K562 (cell line): ENCODE data around the gene MRPS10. TPM values are rescaled to one million over a fixed set of nuclear protein-coding genes. Genes with fewer than 3 reads are reported as not detected.

Experiments used
- DIDO1 ChIP-seq: fragments of 450-650 bp; IDR thresholded peaks from 2 replicates; pipeline ENCODE4 v1.6.1; 2016; ENCODE audit warnings: low read depth, missing biosample characterization, missing genetic modification characterization
- IRF9 ChIP-seq: fragments of 450-650 bp; IDR thresholded peaks from 2 replicates; pipeline ENCODE4 v1.6.1; 2016; ENCODE audit warnings: missing biosample characterization, missing genetic modification characterization
- KHSRP ChIP-seq: fragments of 450-650 bp; IDR thresholded peaks from 2 replicates; pipeline ENCODE4 v1.6.1; 2017
- NKRF ChIP-seq: fragments of 450-650 bp; IDR thresholded peaks from 2 replicates; pipeline ENCODE4 v1.6.1; 2016; ENCODE audit warnings: borderline replicate concordance
- PML ChIP-seq: IDR thresholded peaks from 2 replicates; pipeline ENCODE4 v1.6.1; 2012; ENCODE audit warnings: low read length, inconsistent platforms
- PYGO2 ChIP-seq: fragments of 450-650 bp; IDR thresholded peaks from 2 replicates; pipeline ENCODE4 v1.6.1; 2016; ENCODE audit warnings: mild to moderate bottlenecking, missing genetic modification characterization, moderate library complexity, missing compliant biosample characterization
- RAD21 ChIP-seq, 2 experiments: fragments of 250-450 bp in 1 of 2; fragments of 450-650 bp in 1 of 2; sonication (Bioruptor Pico) in 1 of 2; formaldehyde crosslinking in 1 of 2; IDR thresholded peaks in 1 of 2; conservative IDR thresholded peaks in 1 of 2; 2 replicates each; pipeline versions ENCODE4 v1.4.0 to v1.8.0; 2020 to 2022; ENCODE audit warnings: mild to moderate bottlenecking in 2 of 2, moderate library complexity in 1 of 2
- STAT6 ChIP-seq: sonication (generic); formaldehyde crosslinking; IDR thresholded peaks from 2 replicates; pipeline ENCODE4 v1.8.1; 2023; ENCODE audit warnings: mild to moderate bottlenecking, missing genetic modification reagents
- ZBTB40 ChIP-seq, 2 experiments: fragments of 450-650 bp in 1 of 2; sonication (generic) in 1 of 2; formaldehyde crosslinking in 1 of 2; IDR thresholded peaks; 2 replicates each; pipeline versions ENCODE4 v1.7.1 to v1.9.0; 2016 to 2022; ENCODE audit warnings: inconsistent platforms in 1 of 2, mild to moderate bottlenecking in 1 of 2, missing genetic modification reagents in 1 of 2
- ZNF124 ChIP-seq: sonication (generic); formaldehyde crosslinking; IDR thresholded peaks from 2 replicates; pipeline ENCODE4 v1.8.1; 2022; ENCODE audit warnings: missing genetic modification reagents
- polyA plus RNA-seq, 8 experiments: library from polyadenylated mRNA; depleted of rRNA in 4 of 8; stranded (reverse) in 5 of 8; unstranded in 3 of 8; fragments of >200 nt; fragmentation: Nextera tagmentation in 2 of 8; fragmentation: Illumina TruSeq in 1 of 8; extraction: Ambion mirVana in 2 of 8; extraction: Trizol in 1 of 8; gene quantifications; 2 replicates each; pipeline versions ENCODE4 v1.2.1 to v1.2.3, GENCODE V29; 2011 to 2014; ENCODE audit warnings: inconsistent platforms in 1 of 8, missing spikeins in 1 of 8
- total RNA-seq, 7 experiments: library from RNA; depleted of rRNA in 6 of 7; stranded (reverse); fragments of >200 nt in 6 of 7; fragmentation: Illumina TruSeq in 2 of 7; extraction: Trizol in 2 of 7; gene quantifications; 2 replicates each; pipeline versions ENCODE4 v1.2.1 to v1.2.3, GENCODE V29; 2011 to 2021; ENCODE audit warnings: low replicate concordance in 1 of 7
- TF ChIP-seq, protein P1 (sequence below), 2 experiments: fragments of 450-650 bp in 1 of 2; sonication (generic) in 1 of 2; formaldehyde crosslinking; conservative IDR thresholded peaks; 2 replicates each; pipeline versions ENCODE4 v1.4.0 to v1.8.1; 2020 to 2022; ENCODE audit warnings: mild to moderate bottlenecking in 1 of 2, missing genetic modification reagents in 1 of 2

Gene MRPS10
- total and polyA plus RNA-seq, 9 of the 15 experiments (the other 6 are each of a cell fraction or from before 2014, with no cell fraction given): 48.6 to 166 (median 93.7) TPM

DNA sequence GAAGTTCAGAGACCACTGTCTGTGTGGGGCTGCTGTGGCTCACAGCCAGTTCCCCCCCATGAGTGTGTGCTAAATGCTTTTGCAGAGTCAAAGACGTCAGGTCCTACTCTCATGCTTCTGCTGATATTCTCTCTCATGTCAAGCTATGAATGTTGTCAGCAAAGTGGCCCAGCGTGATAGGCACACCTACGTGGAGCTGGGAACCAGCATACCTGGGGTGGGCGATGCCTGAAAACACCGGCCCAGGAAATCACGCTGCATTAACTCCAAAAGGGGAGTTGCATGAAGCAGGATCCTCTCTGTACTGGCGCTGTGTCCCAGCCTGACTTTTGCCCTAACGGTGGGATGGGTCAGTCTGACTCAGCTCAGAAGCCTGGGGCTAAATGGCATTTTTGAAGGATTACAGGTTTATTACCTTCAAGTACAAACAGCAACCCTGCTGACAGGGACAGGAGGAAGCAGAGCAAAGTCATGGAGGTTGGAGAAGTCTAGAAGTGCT is 9.0 kb upstream of the MRPS10 start (continued):
- TF ChIP-seq NKRF (no peak), KHSRP (no peak), ZNF124 (CRISPR knock-in tag) (no peak), PML (no peak), STAT6 (CRISPR knock-in tag) (no peak), RAD21 (CRISPR knock-in tag; conservative IDR thresholded peaks at IDR 0.05 in 1 of 2, IDR thresholded peaks at IDR 0.05 in 1 of 2) (0 out of 4 replicates have a peak, but pooled peaks of 1 of the 2 experiments have one; percentile 1), IRF9 (tag) (no peak), ZBTB40 (IDR thresholded peaks at IDR 0.05) (no peak), ZBTB40 (CRISPR knock-in tag; IDR thresholded peaks at IDR 0.05) (no peak), DIDO1 (no peak), PYGO2 (no peak)
- TF ChIP-seq, protein P1, sequence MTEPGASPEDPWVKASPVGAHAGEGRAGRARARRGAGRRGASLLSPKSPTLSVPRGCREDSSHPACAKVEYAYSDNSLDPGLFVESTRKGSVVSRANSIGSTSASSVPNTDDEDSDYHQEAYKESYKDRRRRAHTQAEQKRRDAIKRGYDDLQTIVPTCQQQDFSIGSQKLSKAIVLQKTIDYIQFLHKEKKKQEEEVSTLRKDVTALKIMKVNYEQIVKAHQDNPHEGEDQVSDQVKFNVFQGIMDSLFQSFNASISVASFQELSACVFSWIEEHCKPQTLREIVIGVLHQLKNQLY (CRISPR knock-in tag; conservative IDR thresholded peaks at IDR 0.05): no peak
